ENCODE data around the gene ZNF254.

DNA sequence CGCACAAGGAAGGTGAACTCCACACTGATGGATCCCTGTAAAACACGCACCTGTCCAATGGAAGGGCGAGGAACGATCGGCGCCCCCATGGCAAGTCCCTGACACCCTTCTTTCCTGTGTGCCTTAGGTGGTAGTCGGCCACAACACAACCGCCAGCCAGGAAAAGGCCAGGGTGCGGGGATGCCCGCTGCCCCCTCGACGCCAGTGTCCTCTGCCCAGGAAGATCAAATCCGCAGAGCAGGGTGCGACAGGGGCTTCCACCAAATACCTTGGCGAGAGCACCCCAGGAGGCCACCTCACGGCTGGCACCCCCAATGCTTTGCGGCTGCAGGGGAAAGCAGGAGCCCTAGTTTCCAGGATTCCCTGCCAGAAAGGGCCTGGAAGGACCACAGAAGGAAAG lies 91.2 kb downstream of the ZNF254 start:
- TF ChIP-seq, protein P1, sequence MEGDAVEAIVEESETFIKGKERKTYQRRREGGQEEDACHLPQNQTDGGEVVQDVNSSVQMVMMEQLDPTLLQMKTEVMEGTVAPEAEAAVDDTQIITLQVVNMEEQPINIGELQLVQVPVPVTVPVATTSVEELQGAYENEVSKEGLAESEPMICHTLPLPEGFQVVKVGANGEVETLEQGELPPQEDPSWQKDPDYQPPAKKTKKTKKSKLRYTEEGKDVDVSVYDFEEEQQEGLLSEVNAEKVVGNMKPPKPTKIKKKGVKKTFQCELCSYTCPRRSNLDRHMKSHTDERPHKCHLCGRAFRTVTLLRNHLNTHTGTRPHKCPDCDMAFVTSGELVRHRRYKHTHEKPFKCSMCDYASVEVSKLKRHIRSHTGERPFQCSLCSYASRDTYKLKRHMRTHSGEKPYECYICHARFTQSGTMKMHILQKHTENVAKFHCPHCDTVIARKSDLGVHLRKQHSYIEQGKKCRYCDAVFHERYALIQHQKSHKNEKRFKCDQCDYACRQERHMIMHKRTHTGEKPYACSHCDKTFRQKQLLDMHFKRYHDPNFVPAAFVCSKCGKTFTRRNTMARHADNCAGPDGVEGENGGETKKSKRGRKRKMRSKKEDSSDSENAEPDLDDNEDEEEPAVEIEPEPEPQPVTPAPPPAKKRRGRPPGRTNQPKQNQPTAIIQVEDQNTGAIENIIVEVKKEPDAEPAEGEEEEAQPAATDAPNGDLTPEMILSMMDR (conservative IDR thresholded peaks at IDR 0.05): no peak
- no peak for TF ChIP-seq EZH2 (IDR thresholded peaks at IDR 0.05; ENCODE audit: low read depth)

All from PC-9 (cell line).